Vagina (tissue), 2 donors: Measurements from ENCODE around the gene TPR. TPM values are rescaled to one million over a fixed set of nuclear protein-coding genes. Genes with fewer than 3 reads are reported as not detected.

Experiments used
- DNase-seq, 2 donors: peaks; one replicate each; pipeline ENCODE4 v3.0.0-alpha.2; 2017; ENCODE audit errors: extremely low spot score in 2 of 2
- H3K27ac ChIP-seq: fragments of 200-600 bp; sonication (generic); one replicate; pipeline ENCODE4 v1.5.1; 2019
- H3K27me3 ChIP-seq: fragments of 200-600 bp; sonication (generic); one replicate; pipeline ENCODE4 v1.5.1; 2019
- H3K36me3 ChIP-seq, 2 donors: fragments of 200-600 bp; sonication (generic); one replicate each; pipeline ENCODE4 v1.5.1; 2017 to 2019
- H3K4me1 ChIP-seq: fragments of 200-600 bp; sonication (generic); one replicate; pipeline ENCODE4 v1.5.1; 2019
- H3K4me3 ChIP-seq, 2 donors: fragments of 200-600 bp; sonication (generic); 1 replicate in 1 of 2; 2 replicates in 1 of 2; pipeline ENCODE4 v1.5.1; 2016 to 2019
- H3K9me3 ChIP-seq: fragments of 200-600 bp; sonication (generic); one replicate; pipeline ENCODE4 v1.5.1; 2019
- POLR2A ChIP-seq, 2 donors: fragments of 450-650 bp; IDR thresholded peaks; one replicate each; pipeline ENCODE4 v1.6.1; 2017; ENCODE audit warnings: antibody characterized with exemption in 2 of 2, mild to moderate bottlenecking in 2 of 2, moderate library complexity in 2 of 2
- POLR2AphosphoS5 ChIP-seq, 2 donors: sonication (generic); formaldehyde crosslinking; IDR thresholded peaks; one replicate each; pipeline ENCODE4 v1.9.0; 2017; ENCODE audit warnings: antibody characterized with exemption in 2 of 2, mild to moderate bottlenecking in 2 of 2, low read depth in 1 of 2; ENCODE audit not compliant: insufficient read depth in 1 of 2
- intact Hi-C: fragments of 100-400 bp; cut with DNase I; formaldehyde crosslinking; loops from one replicate; pipeline ENCODE4 v1.15.1; 2023
- total RNA-seq: library from RNA; depleted of rRNA; stranded (reverse); fragments of >200 nt; gene quantifications from one replicate; pipeline ENCODE4 v1.2.3, GENCODE V29; 2016
- TF ChIP-seq, protein P1 (sequence below), 3 experiments: fragments of 450-650 bp in 2 of 3; fragments of 200-600 bp in 1 of 3; sonication (generic) in 1 of 3; IDR thresholded peaks; one replicate each; pipeline ENCODE4 v1.5.1; 2017 to 2019; ENCODE audit warnings: antibody characterized with exemption in 3 of 3, mild to moderate bottlenecking in 2 of 3, moderate library complexity in 2 of 3

The TPR gene
- total RNA-seq, 1 donor from 2014 or later, result 70.5 TPM

DNA sequence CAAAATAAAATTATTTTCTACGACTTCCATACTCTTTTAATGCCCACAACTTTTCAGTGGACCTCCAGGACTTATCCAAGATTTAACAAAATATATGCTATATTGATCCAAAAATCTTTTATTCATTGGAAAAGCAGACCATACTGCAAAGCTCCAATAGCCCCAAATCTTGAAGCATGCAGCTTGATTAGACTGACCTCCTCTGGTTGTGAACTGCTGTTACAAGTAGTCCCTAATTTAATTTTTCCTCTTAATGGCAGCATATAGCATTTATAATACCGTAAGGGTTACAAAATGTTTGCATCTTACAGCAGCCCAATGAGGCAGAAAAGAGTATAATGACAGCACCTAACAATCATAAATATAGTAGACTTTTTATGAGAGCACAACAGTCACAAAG is 49.8 kb downstream of the TPR start:
- H3K27ac ChIP-seq, result no peak overlapping the region
- H3K4me1 ChIP-seq, result no peaks in the 10 kb centered on the region
- DNase-seq, result no peak
- H3K9me3 ChIP-seq, result no peaks in the 10 kb centered on the region
- H3K27me3 ChIP-seq, result no peaks in the 10 kb centered on the region
- H3K36me3 ChIP-seq, result peaks cover 6 to 86% of the 10 kb centered on the region in 2 donors
- intact Hi-C loops, result no loop called here
- TF ChIP-seq POLR2A (IDR thresholded peaks at IDR 0.05) (no peak), POLR2AphosphoS5 (IDR thresholded peaks at IDR 0.05; ENCODE audit: insufficient read depth in 1 of 2, low read depth in 1 of 2) (no peak)
- TF ChIP-seq, protein P1, sequence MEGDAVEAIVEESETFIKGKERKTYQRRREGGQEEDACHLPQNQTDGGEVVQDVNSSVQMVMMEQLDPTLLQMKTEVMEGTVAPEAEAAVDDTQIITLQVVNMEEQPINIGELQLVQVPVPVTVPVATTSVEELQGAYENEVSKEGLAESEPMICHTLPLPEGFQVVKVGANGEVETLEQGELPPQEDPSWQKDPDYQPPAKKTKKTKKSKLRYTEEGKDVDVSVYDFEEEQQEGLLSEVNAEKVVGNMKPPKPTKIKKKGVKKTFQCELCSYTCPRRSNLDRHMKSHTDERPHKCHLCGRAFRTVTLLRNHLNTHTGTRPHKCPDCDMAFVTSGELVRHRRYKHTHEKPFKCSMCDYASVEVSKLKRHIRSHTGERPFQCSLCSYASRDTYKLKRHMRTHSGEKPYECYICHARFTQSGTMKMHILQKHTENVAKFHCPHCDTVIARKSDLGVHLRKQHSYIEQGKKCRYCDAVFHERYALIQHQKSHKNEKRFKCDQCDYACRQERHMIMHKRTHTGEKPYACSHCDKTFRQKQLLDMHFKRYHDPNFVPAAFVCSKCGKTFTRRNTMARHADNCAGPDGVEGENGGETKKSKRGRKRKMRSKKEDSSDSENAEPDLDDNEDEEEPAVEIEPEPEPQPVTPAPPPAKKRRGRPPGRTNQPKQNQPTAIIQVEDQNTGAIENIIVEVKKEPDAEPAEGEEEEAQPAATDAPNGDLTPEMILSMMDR (IDR thresholded peaks at IDR 0.05), result no peak
- no peak overlapping the region for H3K4me3 ChIP-seq

DNA sequence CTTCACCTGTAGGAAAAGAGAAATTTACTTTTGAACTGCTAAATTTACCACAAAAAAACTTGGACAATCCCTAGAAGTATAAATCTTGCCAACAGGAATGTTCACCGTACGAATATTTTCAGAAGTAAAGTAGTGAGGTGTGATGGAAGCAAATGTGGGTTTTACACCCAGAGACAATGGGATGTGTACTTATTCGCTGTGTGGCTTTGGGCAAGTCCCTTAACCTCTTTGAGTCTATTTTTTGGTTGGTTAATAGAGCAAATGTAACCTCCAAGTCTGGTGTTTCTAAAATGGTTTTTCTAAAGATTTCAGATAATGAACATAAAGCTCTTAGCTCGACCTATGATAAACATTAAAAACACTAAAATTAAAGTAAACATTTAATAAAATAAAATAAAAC is 51.2 kb downstream of the TPR start:
- Histone ChIP-seq H3K9me3 (no peaks in the 10 kb centered on the region), H3K36me3 (peaks cover 0 to 82% of the 10 kb centered on the region in 2 donors), H3K27ac (no peak overlapping the region), H3K27me3 (no peaks in the 10 kb centered on the region), H3K4me3 (no peak overlapping the region), H3K4me1 (no peaks in the 10 kb centered on the region)
- no peak for TF ChIP-seq POLR2AphosphoS5 (IDR thresholded peaks at IDR 0.05; ENCODE audit: insufficient read depth in 1 of 2, low read depth in 1 of 2)
- no peak for TF ChIP-seq POLR2A (IDR thresholded peaks at IDR 0.05)
- TF ChIP-seq, protein P1 (IDR thresholded peaks at IDR 0.05), result no peak
- intact Hi-C loops, result no loop called here
- no peak for DNase-seq

DNA sequence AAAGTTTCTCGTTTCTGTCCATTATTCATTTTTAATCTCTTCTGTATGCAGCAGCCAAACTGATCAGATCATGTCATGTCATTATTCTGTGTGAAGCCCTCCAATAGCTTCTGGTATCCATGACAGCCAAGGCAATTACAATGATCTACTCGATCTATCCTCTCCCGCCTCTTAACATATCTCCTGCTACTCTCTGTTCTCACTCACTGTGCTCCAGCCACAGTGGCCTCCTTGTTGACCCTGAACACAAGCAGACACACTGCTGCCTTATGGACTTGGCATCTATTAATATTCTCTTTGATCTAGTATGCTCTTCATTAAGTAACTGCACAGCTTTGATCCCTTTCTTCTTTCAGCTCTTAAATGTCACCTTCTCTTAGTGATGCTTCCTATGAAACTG is 59.5 kb downstream of the TPR start:
- TF ChIP-seq POLR2A (IDR thresholded peaks at IDR 0.05), result no peak
- TF ChIP-seq POLR2AphosphoS5 (IDR thresholded peaks at IDR 0.05; ENCODE audit: insufficient read depth in 1 of 2, low read depth in 1 of 2), result no peak
- TF ChIP-seq, protein P1 (IDR thresholded peaks at IDR 0.05), result no peak
- peaks cover 0 to 84% of the 10 kb centered on the region in 2 donors for H3K36me3 ChIP-seq
- H3K4me3 ChIP-seq, result no peak overlapping the region
- no peak overlapping the region for H3K27ac ChIP-seq
- H3K27me3 ChIP-seq, result no peaks in the 10 kb centered on the region
- H3K9me3 ChIP-seq, result no peaks in the 10 kb centered on the region
- DNase-seq, result no peak
- intact Hi-C loops, result no loop called here
- no peaks in the 10 kb centered on the region for H3K4me1 ChIP-seq

DNA sequence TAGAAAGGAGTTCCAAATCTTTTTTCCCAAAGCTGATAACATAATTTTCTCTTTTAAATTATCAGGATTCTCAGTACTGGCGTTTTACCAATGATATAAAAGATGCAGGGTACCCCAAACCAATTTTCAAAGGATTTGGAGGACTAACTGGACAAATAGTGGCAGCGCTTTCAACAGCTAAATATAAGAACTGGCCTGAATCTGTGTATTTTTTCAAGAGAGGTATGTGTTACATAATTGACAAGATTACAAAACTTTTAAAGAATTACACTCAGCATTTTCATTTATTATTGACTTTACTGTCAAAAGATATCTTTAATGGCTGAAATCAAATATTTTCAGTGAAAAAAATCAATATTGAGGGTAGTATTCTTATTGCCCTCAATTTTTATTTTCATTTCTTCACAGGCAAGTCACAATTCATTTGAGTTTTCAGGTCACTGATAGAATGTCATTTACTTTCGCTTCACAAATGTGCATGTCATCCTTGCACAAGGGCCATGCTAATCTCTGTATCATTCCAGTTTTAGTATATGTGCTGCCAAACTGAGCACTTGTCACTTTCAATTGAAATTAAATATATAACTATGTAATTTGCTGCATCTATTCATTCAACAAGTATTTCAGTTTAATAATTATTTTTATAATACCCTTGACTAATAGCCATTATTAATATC is 63.5 kb downstream of the TPR start:
- Histone ChIP-seq H3K27ac (no peak overlapping the region), H3K4me3 (no peak overlapping the region), H3K4me1 (no peaks in the 10 kb centered on the region), H3K9me3 (no peaks in the 10 kb centered on the region), H3K36me3 (peaks cover 0 to 53% of the 10 kb centered on the region in 2 donors), H3K27me3 (no peaks in the 10 kb centered on the region)
- DNase-seq, result no peak
- TF ChIP-seq POLR2A (IDR thresholded peaks at IDR 0.05) (no peak), POLR2AphosphoS5 (IDR thresholded peaks at IDR 0.05; ENCODE audit: insufficient read depth in 1 of 2, low read depth in 1 of 2) (no peak)
- TF ChIP-seq, protein P1 (IDR thresholded peaks at IDR 0.05), result no peak
- intact Hi-C loops, result no loop called here

DNA sequence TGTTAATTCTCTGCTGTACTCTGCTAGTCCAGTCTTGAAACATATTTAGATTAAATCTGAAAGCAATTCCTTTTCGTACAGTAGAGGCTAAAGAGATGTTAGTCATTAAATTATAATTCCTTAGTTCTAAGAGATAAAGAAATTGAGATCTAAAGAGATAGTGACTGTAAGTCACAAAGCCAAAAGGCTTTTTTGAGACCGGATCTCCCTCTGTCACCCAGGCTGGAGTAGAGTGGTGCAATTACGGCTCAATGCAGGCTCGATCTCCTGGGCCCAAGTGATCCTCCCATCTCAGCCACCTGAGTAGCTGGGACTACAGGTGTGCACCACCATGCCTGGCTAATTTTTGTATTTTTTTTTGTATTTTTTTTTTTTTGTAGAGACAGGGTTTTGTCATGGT is 64.7 kb downstream of the TPR start:
- intact Hi-C loops, result no loop called here
- H3K4me1 ChIP-seq, result no peaks in the 10 kb centered on the region
- H3K27me3 ChIP-seq, result no peaks in the 10 kb centered on the region
- H3K4me3 ChIP-seq, result no peak overlapping the region
- TF ChIP-seq POLR2AphosphoS5 (IDR thresholded peaks at IDR 0.05; ENCODE audit: insufficient read depth in 1 of 2, low read depth in 1 of 2) (no peak), POLR2A (IDR thresholded peaks at IDR 0.05) (no peak)
- TF ChIP-seq, protein P1 (IDR thresholded peaks at IDR 0.05), result no peak
- DNase-seq, result no peak
- peaks cover 0 to 42% of the 10 kb centered on the region in 2 donors for H3K36me3 ChIP-seq
- no peak overlapping the region for H3K27ac ChIP-seq
- H3K9me3 ChIP-seq, result no peaks in the 10 kb centered on the region
